Measurements from ENCODE around the gene PICALM.
"Not testable (repeated sequence)": the region's sequence is repeated elsewhere in the genome, so short reads cannot be mapped to it uniquely, and the experiment has no call there.

Gene PICALM

DNA sequence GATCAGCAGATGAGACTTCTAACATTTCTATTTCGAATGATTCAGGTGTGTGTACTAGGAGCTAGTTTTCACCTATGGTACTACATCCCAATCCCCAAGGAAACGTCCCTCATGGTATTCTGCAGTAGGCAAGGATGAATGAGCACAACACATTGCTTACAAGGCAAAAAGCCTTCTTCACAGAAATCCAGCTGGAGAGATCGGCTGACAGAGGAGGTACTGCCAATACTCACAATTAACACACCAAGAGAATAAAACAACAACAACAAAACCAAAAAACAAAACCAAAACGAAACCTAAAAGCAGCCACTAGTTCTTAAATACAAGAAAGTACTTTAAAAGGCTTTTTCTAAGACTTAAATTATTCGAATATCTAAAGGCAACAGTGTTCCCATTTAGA lies 101.4 kb downstream of the PICALM start:
- no peak for DNase-seq

DNA sequence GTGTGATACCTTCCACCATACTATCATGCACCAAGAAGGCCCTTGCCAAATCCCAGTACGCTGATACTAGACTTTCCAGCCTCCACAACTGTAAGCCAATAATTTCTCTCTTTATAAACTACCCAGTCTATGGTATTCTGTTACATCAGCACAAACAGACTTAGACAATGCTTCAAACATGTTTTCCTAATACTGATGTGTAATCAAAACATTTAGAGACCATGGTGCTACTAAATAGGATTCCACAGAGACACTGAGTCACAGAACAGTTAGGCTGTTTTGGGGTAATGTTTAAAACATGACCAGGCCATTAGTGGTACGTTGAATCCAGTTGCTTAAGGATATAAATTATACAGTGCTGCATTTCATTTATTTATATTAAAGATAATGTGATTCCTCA lies 103.7 kb downstream of the PICALM start:
- DNase-seq = no peak

DNA sequence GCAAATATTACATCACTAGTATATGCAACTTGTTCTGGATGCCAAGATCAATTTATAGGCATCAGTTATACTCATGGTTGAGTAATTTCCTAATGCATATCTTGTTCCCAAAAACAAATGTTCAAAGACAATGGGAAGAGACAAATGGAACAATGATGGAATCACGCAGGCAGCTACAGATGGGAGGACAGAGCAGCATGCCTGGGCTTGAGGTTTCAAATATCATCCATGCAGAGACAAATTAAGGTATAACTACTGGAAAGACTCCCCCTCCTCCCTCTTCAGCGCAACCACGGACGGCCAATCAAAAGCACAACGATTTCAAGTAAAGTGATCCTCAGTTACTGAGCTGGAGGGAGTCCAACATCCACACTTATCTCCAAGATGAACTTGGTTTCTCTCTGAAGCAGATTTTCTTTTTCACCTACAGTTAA lies 106.9 kb downstream of the PICALM start:
- peak; percentile 93 for DNase-seq

DNA sequence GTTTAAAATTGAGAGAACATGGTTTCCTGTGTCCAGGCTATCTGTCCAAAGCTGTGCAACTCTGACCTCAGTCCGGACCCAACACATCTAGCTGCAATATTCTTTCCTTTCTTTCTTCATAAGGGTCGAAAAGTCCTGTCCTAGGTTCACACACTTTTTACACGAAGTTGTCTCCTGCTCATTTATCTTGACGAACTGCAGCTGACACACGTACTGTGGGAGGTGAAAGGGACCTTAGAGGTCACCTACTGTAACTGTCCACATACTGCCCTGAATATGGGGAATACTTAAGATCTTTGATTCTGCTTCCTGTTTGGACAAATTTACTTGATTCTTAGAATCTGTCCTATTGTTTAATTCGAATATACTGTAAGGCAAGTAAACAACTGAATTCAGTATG lies 107.8 kb downstream of the PICALM start:
- DNase-seq = no peak

DNA sequence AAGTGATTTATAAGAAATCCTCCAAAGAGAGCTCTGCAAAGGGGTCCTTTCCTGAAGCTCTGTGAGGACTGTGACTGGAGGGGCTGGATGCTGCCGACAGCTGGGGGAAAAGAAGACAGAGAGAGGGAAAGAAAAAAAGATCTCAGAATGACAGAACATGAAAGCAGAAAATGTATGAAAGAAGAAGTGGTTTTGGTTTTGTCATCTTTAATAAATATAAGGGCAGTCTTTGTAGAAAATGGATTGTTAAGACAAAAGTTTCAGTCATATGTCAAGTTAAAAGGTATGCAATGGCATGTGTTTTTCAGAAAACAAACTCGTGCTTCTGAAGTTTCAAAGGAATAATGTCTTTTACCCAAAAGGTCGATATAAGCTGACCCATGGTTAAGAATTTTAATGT lies 108.2 kb downstream of the PICALM start:
- no peak for DNase-seq

DNA sequence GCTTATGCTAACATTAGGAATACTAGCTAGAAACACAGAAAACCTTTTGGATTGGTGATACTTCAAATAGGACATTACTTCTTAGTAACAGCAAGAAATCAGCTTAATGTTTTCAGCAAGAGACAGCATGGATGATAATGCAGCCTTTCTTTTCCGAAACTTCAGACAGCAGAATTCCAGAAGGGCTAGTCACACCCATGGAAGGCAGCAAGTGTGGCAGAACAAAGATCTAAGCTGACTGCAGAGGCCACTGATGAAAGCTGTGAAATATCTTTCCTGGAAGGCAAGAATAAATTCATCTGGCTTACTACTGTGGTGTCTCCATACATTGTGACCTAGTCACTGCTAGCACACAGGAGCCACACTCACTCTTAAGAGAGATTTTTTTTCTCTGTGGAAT lies 113.4 kb downstream of the PICALM start:
- DNase-seq = no peak

DNA sequence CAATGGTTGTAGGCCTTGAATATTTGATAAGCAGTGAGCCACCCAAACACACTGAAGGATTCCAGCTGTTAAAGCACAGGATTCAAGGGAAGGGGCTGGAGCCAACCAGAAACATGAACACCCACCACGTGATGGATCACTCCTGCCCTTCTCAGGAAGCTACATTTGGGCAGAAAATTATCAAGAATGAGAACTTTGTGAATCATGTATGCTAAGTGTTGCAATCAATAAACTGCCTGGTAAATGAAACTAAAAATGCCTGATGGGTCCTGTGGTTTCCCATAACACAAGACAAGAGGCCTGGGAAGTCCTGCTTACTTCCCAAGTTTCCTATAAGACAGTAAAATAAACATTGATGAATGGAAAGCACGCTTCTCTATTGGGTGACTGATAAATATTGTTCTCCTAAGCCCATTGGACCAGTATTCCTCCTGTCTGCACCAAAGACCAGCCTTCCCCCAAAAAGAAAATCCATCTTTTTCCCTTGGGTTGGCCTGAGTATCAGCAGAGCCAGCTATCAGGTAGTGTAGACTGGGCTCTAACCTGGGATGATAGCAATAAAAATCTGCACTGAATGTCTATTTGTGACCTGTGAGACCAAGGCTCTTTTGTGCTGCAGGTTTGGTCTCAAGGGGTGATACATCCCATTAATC lies 115.3 kb downstream of the PICALM start:
- no peak for DNase-seq

DNA sequence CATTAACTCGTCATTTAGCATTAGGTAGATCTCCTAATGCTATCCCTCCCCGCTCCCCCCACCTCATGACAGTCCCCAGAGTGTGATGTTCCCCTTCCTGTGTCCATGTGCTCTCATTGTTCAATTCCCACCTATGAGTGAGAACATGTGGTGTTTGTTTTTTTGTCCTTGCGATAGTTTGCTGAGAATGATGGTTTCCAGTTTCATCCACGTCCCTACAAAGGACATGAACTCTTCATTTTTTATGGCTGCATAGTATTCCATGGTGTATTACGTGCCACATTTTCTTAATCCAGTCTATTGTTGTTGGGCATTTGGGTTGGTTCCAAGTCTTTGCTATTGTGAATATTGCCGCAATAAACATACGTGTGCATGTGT lies 116.8 kb downstream of the PICALM start:
- not testable (repeated sequence) for DNase-seq

DNA sequence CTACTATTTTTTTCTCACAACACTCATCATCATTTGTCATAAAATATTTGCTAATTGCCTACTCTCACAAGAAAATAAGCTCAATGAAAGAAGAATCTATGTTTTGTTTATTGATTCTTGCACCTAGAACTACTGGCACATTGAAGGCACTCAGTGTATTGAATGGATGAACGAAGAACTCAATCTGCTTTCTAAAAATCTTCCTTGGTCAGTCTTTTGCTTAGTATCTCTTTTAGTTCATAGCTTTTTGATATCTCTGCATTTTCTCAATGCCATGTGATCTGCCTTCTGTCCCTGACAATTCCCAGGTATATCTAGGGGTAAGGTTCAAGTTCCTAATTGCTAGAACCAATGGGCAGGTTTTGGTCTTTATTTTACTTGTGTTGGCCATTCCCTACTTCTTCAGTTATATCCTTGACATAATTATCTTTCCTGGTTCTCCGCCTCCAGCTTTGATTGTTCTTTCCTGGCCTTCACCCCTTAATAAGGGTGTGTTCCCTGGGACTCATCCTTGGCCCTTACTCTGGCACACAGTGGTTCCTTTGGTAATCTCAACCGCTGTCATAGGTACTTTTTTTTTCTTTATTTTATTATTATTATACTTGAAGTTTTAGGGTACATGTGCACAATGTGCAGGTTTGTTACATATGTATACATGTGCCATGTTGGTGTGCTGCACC lies 117.3 kb downstream of the PICALM start:
- DNase-seq = no peak

DNA sequence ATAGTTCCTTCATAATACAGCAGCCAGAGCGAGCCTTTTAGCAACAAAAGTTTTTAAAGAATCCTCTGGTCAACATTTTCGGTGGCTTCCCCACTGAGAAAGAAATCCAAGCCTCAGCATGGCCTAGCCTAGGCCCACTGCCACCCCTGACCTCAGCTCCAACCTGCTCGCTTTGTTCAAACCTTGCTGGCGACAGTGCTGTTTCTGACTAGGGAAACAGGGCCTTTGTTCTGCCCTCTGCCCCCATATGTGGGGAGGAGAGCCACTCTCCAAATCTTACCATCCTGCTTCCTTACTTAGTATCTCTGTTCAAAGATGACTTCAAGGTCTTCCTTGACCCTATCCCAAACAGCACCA lies 117.9 kb downstream of the PICALM start:
- DNase-seq = no peak

DNA sequence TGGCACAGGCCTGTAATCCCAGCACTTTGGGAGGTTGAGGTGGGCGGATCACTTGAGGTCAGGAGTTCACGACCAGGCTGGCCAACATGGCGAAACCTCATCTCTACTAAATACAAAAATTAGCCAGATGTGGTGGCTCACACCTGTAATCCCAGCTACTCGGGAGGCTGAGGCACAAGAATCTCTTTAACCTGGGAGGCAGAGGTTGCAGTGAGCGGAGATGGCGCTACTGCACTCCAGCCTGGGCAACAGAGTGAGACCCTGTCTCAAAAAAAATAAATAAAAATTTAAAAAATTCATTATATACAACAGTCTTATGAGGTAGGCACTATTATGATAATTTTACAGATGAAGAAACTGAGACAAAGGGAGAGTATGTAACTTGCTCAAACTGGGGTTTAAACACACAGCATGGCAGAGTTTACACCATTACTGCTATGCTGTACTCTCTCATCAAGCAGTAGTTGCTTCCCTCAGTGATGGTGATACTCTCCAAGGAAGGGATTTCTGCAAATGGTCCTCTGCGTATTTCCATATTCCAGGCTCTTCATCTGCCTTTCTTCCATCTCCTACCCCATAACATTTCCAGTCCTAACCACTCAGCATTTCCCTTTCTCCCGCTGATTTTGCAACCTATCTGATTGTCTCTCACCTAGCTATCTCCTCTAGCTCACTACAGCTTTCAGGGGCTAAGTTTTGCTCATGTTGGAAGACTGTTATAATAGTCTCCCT lies 118.4 kb downstream of the PICALM start:
- DNase-seq = no peak

DNA sequence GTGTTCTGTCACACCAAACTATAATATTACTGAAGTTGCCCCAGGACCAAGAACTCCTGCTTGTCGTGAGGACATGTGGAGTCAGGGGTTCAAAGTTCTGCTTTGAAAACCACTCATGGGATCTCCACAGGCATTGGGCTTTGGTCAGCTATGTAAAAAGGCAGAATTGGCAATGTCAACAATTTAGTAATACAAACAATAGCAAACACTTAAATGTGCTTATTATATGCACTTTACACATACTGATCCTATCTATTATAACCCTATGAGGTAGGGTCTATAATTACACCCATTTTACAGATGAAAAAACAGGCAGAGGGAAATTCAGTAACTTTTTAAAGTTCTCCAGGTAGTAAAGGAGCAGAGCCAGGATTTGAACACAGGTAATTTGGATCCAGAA lies 119.1 kb downstream of the PICALM start:
- DNase-seq = no peak

DNA sequence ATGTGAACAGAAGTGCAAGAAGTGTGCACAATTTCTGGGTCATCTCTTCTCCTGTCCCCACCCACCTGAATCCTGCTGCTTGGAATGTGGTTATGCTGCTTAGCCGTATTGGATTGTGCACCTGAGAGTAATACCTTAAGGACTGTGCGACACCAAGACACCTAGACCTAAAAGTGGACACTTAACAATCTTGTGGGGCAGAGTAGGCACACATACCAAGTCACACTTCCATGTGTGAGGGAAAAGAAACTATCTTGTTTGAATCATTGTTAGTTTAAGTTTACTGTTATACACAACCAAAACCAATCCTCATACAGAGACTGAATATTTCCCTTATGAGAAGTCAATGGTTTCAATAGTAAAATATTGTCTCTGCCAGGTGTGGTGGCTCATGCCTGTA lies 120.0 kb downstream of the PICALM start:
- no peak for DNase-seq

DNA sequence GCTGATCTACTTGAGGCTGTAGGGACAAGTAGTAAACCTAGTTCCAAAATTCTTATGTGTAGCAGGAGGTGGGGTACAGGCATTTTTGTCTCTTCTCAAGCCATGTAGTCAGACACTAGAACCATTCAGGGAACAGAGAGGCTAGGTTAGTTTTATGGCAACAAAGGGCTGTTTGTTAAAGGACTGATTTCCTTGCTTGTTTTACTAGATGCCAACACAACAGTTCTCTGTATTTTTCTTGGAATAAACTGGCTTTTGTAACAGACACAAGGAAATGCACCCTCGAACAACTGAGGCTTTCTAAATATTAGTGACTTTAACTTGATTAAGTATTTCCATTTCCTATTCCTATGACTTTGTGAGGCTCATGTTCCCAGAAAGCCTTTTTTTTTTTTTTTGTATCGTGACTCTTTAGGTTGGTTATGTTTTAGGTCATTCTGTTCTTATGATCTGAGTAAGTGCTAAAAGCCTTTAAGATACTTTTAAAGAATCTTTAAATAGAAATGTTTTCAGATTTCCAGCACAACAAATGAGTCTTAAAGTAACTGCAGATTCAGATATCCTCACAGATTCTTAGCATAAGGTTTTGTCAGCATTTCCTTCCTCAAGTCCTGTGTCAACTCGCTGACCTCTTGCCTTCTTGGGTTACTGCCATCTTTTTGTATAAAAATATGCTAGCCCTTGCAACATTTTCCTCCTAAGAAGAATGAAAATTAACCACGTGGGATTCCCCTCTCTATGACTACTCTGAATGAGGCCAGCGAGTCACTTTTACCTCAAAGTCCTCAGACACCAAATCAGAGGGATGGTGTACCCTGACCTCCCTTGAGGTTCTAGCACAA lies 121.2 kb downstream of the PICALM start:
- DNase-seq = no peak

DNA sequence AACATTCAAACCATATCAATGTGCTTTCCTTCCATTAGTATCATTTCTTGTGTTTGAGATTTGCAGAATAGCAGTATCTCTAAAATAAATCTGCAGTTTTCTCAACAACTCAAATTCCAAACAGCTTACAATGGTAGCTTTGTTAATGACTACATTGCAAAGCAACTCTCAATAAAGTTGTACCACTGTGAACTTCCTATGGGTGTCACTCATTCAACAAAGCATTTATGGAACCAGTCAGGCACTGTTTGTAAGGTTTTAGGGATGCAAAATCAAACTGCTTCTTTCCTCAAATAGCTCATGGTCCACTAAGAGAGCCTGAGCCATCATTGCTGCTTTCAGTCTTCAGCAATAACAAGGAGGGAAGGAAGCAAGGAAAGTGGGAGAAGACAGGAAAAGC lies 122.7 kb downstream of the PICALM start:
- DNase-seq = no peak

DNA sequence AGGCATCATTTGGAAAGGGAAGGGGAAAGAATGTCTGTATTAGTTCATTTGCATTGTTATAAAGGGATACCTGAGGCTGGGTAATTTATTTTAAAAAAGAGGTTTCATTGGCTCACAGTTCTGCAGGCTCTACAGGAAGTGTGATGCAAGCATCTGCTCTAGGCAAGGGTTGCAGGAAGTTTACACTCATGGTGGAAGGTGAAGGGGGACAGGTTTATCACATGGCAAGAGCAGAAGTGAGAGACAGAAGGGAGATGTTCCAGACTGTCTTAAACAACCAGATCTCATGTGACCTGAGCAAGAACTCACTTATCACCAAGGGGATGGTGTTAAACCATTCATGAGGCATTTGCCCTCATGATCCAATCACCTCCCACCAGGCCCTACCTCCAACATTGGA lies 123.1 kb downstream of the PICALM start:
- DNase-seq = no peak

DNA sequence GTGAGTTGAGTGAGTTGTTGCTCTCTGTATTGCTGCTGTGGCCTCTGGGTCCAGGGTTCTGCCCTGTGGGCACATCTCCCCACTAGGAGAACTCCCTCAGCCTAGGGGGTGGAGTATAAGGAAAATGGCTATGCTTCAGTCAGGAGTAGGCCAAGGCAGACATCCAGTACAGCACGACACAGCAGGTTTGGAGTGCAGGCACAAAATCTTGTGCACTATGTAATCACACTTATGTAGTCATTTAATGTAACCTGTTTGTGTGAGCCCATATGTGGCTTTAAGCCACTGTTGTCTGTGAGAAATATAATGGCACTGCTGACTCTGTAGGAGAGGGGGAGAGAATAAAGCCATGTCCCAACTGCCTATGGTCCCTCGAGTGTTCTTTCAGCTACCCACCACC lies 123.6 kb downstream of the PICALM start:
- no peak for DNase-seq

DNA sequence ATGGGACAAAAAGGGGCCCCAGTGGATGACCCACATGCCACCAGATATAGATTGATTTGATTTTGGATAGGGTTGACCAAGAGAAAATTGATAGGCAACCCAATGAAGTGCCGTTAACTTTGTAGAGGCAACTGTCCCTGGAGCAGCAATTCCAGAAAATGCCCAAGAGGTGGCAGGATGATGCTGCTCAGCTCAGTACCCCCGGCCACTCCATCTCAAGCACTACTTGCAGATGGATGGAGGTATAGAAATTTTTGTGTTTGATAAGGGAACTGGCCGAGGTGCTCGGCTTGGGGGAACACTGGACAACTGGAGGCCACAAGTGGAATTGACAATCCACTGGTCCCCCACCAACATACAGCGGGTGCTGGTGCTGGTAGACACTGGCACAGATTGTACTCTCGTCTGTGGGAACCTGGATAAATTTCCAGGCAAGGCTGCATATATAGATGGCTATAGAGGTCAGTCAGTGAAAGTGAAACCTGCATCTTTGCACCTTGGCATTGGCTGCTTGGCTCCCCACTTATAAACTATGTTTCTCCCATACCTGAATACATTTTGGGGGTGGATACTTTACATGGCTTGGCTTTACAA lies 127.4 kb downstream of the PICALM start:
- DNase-seq = peak; percentile 71

DNA sequence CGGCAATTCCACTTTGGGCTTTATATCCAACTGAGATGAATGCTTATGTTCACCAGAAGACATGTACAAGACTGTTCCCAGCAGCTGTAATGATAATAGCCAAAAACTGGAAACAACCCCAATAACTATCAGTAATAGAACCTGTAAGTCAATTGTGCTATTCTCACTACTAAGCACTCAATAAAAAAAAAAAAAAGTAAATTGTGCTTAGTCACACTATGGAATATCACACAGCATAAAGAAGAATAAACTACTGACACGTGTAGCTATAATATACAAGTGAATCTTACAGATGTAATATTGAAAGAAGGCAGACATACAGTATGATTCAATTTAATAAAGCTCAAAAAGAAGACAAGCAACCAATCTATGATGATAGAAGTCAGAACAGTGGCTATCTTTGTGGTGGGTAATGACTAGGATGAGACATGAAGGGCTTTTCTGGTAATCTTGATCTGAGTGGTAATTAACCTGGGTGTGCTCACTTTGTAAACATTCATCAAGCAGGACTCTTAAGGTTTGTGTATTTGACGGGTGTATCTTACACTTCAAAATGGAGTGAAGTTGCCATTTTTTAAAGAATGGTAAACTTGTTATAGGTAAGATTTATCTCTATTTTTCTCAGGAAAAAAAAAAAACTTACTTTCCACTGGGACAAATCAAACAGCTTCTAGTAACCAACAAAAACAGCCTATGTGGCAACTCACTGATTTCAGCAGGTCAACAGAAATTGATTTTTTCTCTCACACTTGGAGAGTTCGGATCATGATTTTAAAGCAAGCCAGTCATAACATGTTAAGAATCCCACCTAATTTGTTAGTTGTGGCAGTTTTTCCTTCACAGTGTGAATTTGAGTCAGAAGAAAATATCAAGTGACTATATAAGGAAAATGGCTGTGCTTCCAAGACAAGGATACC lies 129.5 kb downstream of the PICALM start:
- peak; percentile 32 for DNase-seq

DNA sequence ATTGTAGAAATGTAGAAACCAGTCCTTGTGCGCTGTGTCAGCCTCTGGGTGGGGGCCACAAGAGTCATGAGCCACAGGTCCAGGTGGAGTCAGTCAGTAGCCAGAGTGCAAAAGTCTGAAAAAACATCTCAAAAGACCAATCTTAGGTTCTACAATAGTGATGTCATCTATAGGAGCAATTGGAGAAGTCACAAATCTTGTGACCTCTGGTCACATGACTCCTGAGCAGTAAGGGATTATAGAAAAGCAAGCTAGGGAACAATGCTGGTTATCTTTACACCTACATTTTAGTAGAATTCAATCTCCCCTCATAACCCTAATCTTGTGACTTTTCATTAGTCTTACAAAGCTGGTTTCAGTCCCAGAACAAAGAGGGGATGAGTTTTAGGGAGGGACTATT lies 131.0 kb downstream of the PICALM start:
- no peak for DNase-seq

DNA sequence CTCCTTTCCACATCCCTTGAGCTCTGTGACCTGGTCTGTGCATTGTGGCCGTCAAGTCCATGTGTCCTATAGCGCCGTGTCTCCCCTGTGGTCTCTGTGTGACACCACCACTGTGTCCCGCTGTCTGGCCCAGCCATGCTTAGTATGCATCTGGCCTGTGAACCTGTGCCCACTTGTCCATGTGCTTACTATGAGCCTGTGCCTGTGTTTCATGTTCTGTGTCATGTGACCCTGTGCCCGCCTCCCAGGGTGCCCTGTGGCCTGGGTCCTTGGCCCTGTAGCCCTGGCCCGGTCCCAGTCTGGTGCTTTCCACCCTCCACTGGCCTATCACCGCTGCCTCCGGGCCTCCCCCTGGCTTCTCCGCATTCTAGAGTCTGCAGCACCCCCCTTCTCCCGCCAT lies 133.1 kb downstream of the PICALM start:
- no peak for DNase-seq

DNA sequence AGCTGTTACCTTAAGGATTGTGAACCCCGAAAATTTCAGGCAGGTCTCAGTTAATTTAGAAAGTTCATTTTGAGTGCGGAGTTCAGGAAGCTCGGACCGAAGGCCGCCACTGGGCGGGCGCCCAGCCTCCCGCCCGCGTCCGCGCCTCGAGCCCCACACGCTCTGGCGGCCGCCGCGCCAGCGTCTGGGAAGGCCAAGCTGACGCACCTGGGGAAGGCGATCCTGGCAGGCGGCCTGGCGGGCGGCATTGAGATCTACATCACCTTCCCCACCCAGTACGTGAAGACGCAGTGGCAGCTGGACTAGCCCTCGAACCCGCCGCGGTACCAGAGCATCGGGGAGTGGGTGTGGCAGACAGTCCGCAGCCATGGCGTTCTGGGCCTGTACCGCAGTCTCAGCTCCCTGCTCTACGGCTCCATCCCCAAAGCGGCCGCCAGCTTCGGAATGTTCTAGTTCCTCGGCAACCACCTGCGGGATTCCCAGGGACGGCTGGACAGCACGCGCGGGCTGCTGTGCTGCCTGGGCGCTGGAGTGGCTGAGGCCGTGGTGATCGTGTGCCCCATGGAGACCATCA lies 134.2 kb downstream of the PICALM start:
- no peak for DNase-seq

Data from NCI-H1105 treated with DMSO at 0.1 percent for 48 hours (cell line).